ENCODE results near the gene DCP2.

DCP2 gene

DNA sequence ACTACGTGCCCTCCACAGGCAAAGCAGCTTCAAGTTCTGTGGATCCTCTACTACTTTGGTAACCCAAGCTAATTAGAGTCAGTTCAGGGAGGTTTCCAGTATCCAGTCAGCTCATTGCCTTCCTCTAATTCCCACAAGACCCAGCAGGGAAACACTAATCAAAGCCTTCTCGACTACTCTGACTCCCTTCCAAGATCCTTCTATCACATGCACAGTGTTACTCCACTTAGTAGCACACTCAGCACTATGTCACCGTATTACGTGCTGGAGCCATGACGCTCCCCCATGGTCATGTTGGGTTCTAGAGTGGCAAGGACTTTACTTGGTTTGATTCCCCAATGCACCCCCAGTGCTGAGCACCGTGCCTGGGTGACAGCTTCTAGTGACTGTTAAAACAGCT is 53.0 kb downstream of the DCP2 start:
- no peak overlapping the region for H3K27ac ChIP-seq (ENCODE audit: poor library complexity, severe bottlenecking)
- no peak for TF ChIP-seq CTCF (IDR thresholded peaks at IDR 0.05; ENCODE audit: poor library complexity, severe bottlenecking)

DNA sequence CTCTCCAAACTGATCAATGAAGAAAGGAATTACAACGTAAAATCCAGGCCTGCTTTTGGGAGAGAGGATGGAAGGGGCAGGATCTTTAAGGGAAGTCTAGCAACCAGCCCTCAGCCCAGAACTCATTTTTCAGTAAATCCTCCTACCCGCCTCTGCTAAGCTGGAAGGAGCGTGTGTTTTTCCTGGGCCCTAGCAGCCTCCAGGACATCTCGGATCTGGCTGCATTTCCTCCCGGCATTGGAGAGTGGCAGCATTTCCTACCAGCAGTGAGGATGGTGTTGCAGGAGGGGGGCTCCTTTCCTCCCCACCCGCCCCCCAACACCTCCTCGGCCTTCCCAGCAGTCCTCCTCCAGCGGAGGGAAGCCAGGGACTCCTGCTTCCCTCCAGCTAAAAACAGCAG is 54.5 kb downstream of the DCP2 start:
- peaks cover 33% of the 10 kb centered on the region for H3K36me3 ChIP-seq (ENCODE audit: low read depth)
- H3K9me3 ChIP-seq (ENCODE audit: severe bottlenecking), result no peaks in the 10 kb centered on the region
- no peak for TF ChIP-seq CTCF (IDR thresholded peaks at IDR 0.05; ENCODE audit: poor library complexity, severe bottlenecking)
- no peak for DNase-seq (ENCODE audit: low spot score)
- no peak for ATAC-seq (ENCODE audit: low read depth)
- no peaks in the 10 kb centered on the region for H3K27me3 ChIP-seq (ENCODE audit: insufficient read depth, poor library complexity, severe bottlenecking)
- no peak overlapping the region for H3K27ac ChIP-seq (ENCODE audit: poor library complexity, severe bottlenecking)
- H3K4me3 ChIP-seq (ENCODE audit: severe bottlenecking), result no peak overlapping the region
- H3K4me1 ChIP-seq (ENCODE audit: insufficient read depth, poor library complexity, severe bottlenecking), result no peaks in the 10 kb centered on the region

More for the DNA sequence above, 53.0 kb downstream of the DCP2 start:
- H3K9me3 ChIP-seq (ENCODE audit: severe bottlenecking), result no peaks in the 10 kb centered on the region
- no peaks in the 10 kb centered on the region for H3K27me3 ChIP-seq (ENCODE audit: insufficient read depth, poor library complexity, severe bottlenecking)
- DNase-seq (ENCODE audit: low spot score) (no peak), ATAC-seq (ENCODE audit: low read depth) (no peak)
- peaks cover 40% of the 10 kb centered on the region for H3K36me3 ChIP-seq (ENCODE audit: low read depth)
- H3K4me3 ChIP-seq (ENCODE audit: severe bottlenecking), result no peak overlapping the region
- H3K4me1 ChIP-seq (ENCODE audit: insufficient read depth, poor library complexity, severe bottlenecking), result no peaks in the 10 kb centered on the region

- Histone ChIP-seq H3K27ac (ENCODE audit: poor library complexity, severe bottlenecking) (no peak overlapping the region), H3K27me3 (ENCODE audit: insufficient read depth, poor library complexity, severe bottlenecking) (no peaks in the 10 kb centered on the region), H3K36me3 (ENCODE audit: low read depth) (peaks cover 29% of the 10 kb centered on the region), H3K9me3 (ENCODE audit: severe bottlenecking) (no peaks in the 10 kb centered on the region), H3K4me1 (ENCODE audit: insufficient read depth, poor library complexity, severe bottlenecking) (no peaks in the 10 kb centered on the region), H3K4me3 (ENCODE audit: severe bottlenecking) (no peak overlapping the region)
- no peak for TF ChIP-seq CTCF (IDR thresholded peaks at IDR 0.05; ENCODE audit: poor library complexity, severe bottlenecking)
- DNase-seq (ENCODE audit: low spot score), result no peak
- ATAC-seq (ENCODE audit: low read depth), result no peak
These were observed 55.0 kb downstream of the DCP2 start for GRCh38 chr5:113031557-113031956.

DNA sequence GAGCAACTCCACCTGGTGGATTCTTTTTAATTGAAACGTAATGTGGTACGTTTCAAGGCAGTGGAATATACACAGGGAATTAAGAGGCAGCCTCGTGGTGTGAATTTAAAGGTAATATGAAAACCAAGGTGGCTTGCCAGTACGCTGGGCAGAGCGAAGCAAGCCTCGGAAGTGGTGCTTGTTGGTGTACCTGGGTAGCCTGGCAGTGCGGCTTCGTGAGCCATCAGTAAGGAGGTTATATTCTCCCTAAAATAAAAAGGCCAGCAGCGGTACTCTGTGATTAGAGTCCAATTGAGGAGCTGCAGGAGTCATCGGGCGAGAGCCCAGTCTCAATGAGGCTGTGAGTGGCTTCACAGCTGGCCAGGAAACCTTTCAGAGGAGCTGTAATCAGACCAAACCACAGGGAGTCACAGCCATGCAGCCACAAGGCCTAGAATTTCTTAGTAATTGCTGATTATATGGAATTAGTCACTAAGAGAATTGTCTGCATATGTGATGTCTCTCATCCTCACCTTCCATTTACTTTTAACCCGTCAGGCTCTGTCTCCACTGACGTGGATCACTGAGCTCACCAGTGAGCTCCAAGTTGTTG is 57.7 kb downstream of the DCP2 start:
- Histone ChIP-seq H3K27ac (ENCODE audit: poor library complexity, severe bottlenecking) (no peak overlapping the region), H3K4me3 (ENCODE audit: severe bottlenecking) (no peak overlapping the region), H3K9me3 (ENCODE audit: severe bottlenecking) (no peaks in the 10 kb centered on the region), H3K27me3 (ENCODE audit: insufficient read depth, poor library complexity, severe bottlenecking) (no peaks in the 10 kb centered on the region), H3K36me3 (ENCODE audit: low read depth) (peaks cover 12% of the 10 kb centered on the region; the same call in 1 of the 2 replicates), H3K4me1 (ENCODE audit: insufficient read depth, poor library complexity, severe bottlenecking) (peaks cover 6% of the 10 kb centered on the region)
- no peak for DNase-seq (ENCODE audit: low spot score)
- peak; percentile 6; the same call in 1 of the 3 replicates for ATAC-seq (ENCODE audit: low read depth)
- no peak for TF ChIP-seq CTCF (IDR thresholded peaks at IDR 0.05; ENCODE audit: poor library complexity, severe bottlenecking)

GRCh38 chr5:113035096-113035495 is 58.5 kb downstream of the DCP2 start:
- Histone ChIP-seq H3K4me1 (ENCODE audit: insufficient read depth, poor library complexity, severe bottlenecking) (peaks cover 6% of the 10 kb centered on the region), H3K36me3 (ENCODE audit: low read depth) (peaks cover 9% of the 10 kb centered on the region; the same call in 1 of the 2 replicates), H3K27ac (ENCODE audit: poor library complexity, severe bottlenecking) (no peak overlapping the region), H3K9me3 (ENCODE audit: severe bottlenecking) (no peaks in the 10 kb centered on the region), H3K27me3 (ENCODE audit: insufficient read depth, poor library complexity, severe bottlenecking) (no peaks in the 10 kb centered on the region), H3K4me3 (ENCODE audit: severe bottlenecking) (no peak overlapping the region)
- no peak for DNase-seq (ENCODE audit: low spot score)
- TF ChIP-seq CTCF (IDR thresholded peaks at IDR 0.05; ENCODE audit: poor library complexity, severe bottlenecking), result no peak
- ATAC-seq (ENCODE audit: low read depth), result no peak

All from RWPE2 (cell line).